Liver (tissue), 9 donors: ENCODE results near the gene SPAG8. TPM values are rescaled to one million over a fixed set of nuclear protein-coding genes. Genes with fewer than 3 reads are reported as not detected.

Experiments used
- DNase-seq: peaks from one replicate; pipeline ENCODE4 v3.0.0-alpha.2; 2017; ENCODE audit warnings: low spot score
- H3K27ac ChIP-seq, 2 donors: one replicate each; pipeline ENCODE4 v1.7.0; 2013; ENCODE audit warnings: inconsistent platforms in 2 of 2, low read length in 2 of 2, control low read depth in 1 of 2, low read depth in 1 of 2, mild to moderate bottlenecking in 1 of 2
- H3K27me3 ChIP-seq, 4 donors: one replicate each; pipeline versions ENCODE4 v1.6.1 to v1.7.0; 2013; ENCODE audit warnings: low read length in 3 of 4, inconsistent platforms in 1 of 4, mild to moderate bottlenecking in 1 of 4, moderate library complexity in 1 of 4; ENCODE audit not compliant: control insufficient read depth in 4 of 4, insufficient read depth in 4 of 4
- H3K36me3 ChIP-seq, 4 donors: one replicate each; pipeline versions ENCODE4 v1.6.1 to v1.7.0; 2013; ENCODE audit warnings: low read length in 3 of 4, mild to moderate bottlenecking in 3 of 4, low read depth in 1 of 4, moderate library complexity in 1 of 4; ENCODE audit not compliant: control insufficient read depth in 4 of 4, insufficient read depth in 3 of 4
- H3K4me1 ChIP-seq, 4 donors: one replicate each; pipeline versions ENCODE4 v1.6.1 to v1.7.0; 2013; ENCODE audit warnings: low read length in 3 of 4, mild to moderate bottlenecking in 3 of 4, moderate library complexity in 1 of 4; ENCODE audit not compliant: control insufficient read depth in 4 of 4, insufficient read depth in 4 of 4
- H3K4me3 ChIP-seq, 3 donors: one replicate each; pipeline versions ENCODE4 v1.6.1 to v1.7.0; 2013; ENCODE audit warnings: low read length in 3 of 3, control low read depth in 1 of 3, low read depth in 1 of 3, mild to moderate bottlenecking in 1 of 3
- H3K9ac ChIP-seq, 2 donors: one replicate each; pipeline ENCODE4 v1.7.0; 2013; ENCODE audit warnings: low read length in 2 of 2, mild to moderate bottlenecking in 2 of 2, moderate library complexity in 2 of 2, control low read depth in 1 of 2, low read depth in 1 of 2
- H3K9me3 ChIP-seq, 4 donors: one replicate each; pipeline versions ENCODE4 v1.6.1 to v1.7.0; 2013; ENCODE audit warnings: low read length in 3 of 4; ENCODE audit not compliant: control insufficient read depth in 4 of 4
- ATF3 ChIP-seq: IDR thresholded peaks from 2 replicates; pipeline ENCODE4 v1.6.1; 2016; ENCODE audit warnings: antibody characterized with exemption
- CTCF ChIP-seq: fragments of 150-350 bp; IDR thresholded peaks from 2 replicates; pipeline ENCODE4 v1.5.1; 2017; ENCODE audit warnings: improper control_type of control experiment, low read depth, low read length; ENCODE audit not compliant: missing input control
- EGR1 ChIP-seq, 2 donors: IDR thresholded peaks; 2 replicates each; pipeline ENCODE4 v1.6.1; 2016 to 2018; ENCODE audit warnings: antibody characterized with exemption in 2 of 2, low read depth in 2 of 2
- FOXA1 ChIP-seq: IDR thresholded peaks from 2 replicates; pipeline ENCODE4 v1.6.1; 2016; ENCODE audit warnings: antibody characterized with exemption
- FOXA2 ChIP-seq: IDR thresholded peaks from 2 replicates; pipeline ENCODE4 v1.6.1; 2016; ENCODE audit warnings: antibody characterized with exemption
- GABPA ChIP-seq, 2 donors: IDR thresholded peaks in 1 of 2; conservative IDR thresholded peaks in 1 of 2; 2 replicates each; pipeline ENCODE4 v1.6.1; 2016; ENCODE audit warnings: antibody characterized with exemption in 2 of 2, mild to moderate bottlenecking in 1 of 2, moderate library complexity in 1 of 2
- HNF4A ChIP-seq, 2 donors: conservative IDR thresholded peaks; 2 replicates each; pipeline ENCODE4 v1.6.1; 2016; ENCODE audit warnings: antibody characterized with exemption in 2 of 2, mild to moderate bottlenecking in 2 of 2
- HNF4G ChIP-seq: IDR thresholded peaks from 2 replicates; pipeline ENCODE4 v1.6.1; 2016; ENCODE audit warnings: antibody characterized with exemption
- JUND ChIP-seq, 2 donors: IDR thresholded peaks; 2 replicates each; pipeline ENCODE4 v1.6.1; 2016; ENCODE audit warnings: antibody characterized with exemption in 2 of 2
- MAX ChIP-seq: IDR thresholded peaks from 2 replicates; pipeline ENCODE4 v1.6.1; 2016; ENCODE audit warnings: antibody characterized with exemption
- NR2F2 ChIP-seq: IDR thresholded peaks from 2 replicates; pipeline ENCODE4 v1.6.1; 2016; ENCODE audit warnings: antibody characterized with exemption
- RAD21 ChIP-seq, 2 donors: IDR thresholded peaks; 2 replicates each; pipeline ENCODE4 v1.6.1; 2016; ENCODE audit warnings: antibody characterized with exemption in 2 of 2, mild to moderate bottlenecking in 2 of 2
- RXRA ChIP-seq, 2 donors: IDR thresholded peaks; 2 replicates each; pipeline ENCODE4 v1.6.1; 2017 to 2018; ENCODE audit warnings: antibody characterized with exemption in 2 of 2, mild to moderate bottlenecking in 1 of 2
- SP1 ChIP-seq: IDR thresholded peaks from 2 replicates; pipeline ENCODE4 v1.6.1; 2018; ENCODE audit warnings: antibody characterized with exemption, mild to moderate bottlenecking
- TAF1 ChIP-seq: conservative IDR thresholded peaks from 2 replicates; pipeline ENCODE4 v1.6.1; 2016; ENCODE audit warnings: antibody characterized with exemption, mild to moderate bottlenecking
- YY1 ChIP-seq: IDR thresholded peaks from 2 replicates; pipeline ENCODE4 v1.6.1; 2016; ENCODE audit warnings: antibody characterized with exemption, mild to moderate bottlenecking
- ZBTB33 ChIP-seq: IDR thresholded peaks from 2 replicates; pipeline ENCODE4 v1.6.1; 2016; ENCODE audit warnings: antibody characterized with exemption
- WGBS: extraction: QIAGEN DNeasy Blood & Tissue Kit; methylation state at CpG from one replicate; pipeline ENCODE4 v1.1.7; 2013; 5-methylcytosine and 5-hydroxymethylcytosine counted together
- polyA plus RNA-seq, 2 donors: library from polyadenylated mRNA; stranded (reverse) in 1 of 2; unstranded in 1 of 2; fragments of 200-250 nt in 1 of 2; fragments of >200 nt in 1 of 2; fragmentation: Nextera tagmentation in 1 of 2; extraction: Ambion mirVana in 1 of 2; gene quantifications; one replicate each; pipeline versions ENCODE4 v1.2.1 to v1.2.3, GENCODE V29; 2013 to 2015
- total RNA-seq, 2 donors: library from RNA; depleted of rRNA; stranded (reverse); fragments of >200 nt; gene quantifications; one replicate each; pipeline ENCODE4 v1.2.3, GENCODE V29; 2014
- TF ChIP-seq, protein P1 (sequence below): IDR thresholded peaks from 2 replicates; pipeline ENCODE4 v1.6.1; 2016; ENCODE audit warnings: antibody characterized with exemption, mild to moderate bottlenecking
- donor health status: healthy.
- donor health status: healthy.
- donor health status: healthy.
- donor health status: healthy.
- donor health status: healthy.

The SPAG8 gene
- total and polyA plus RNA-seq, 4 donors = 0.14 to 0.56 (median 0.19) TPM

- TF ChIP-seq FOXA1 = no peak
Measured at GRCh38 chr9:35842795-35843194, 30.7 kb upstream of the SPAG8 start (continued).

- Histone ChIP-seq H3K27ac (no peak overlapping the region), H3K27me3 (no peaks in the 10 kb centered on the region), H3K9me3 (no peaks in the 10 kb centered on the region), H3K4me1 (peaks cover 0 to 5% (median 1%) of the 10 kb centered on the region in 4 donors), H3K4me3 (no peak overlapping the region), H3K36me3 (peaks cover 0 to 5% (median 0%) of the 10 kb centered on the region in 4 donors), H3K9ac (no peak overlapping the region)
- no peak for TF ChIP-seq MAX
- no peak for TF ChIP-seq NR2F2
- no peak for TF ChIP-seq SP1
- TF ChIP-seq FOXA2 = no peak
- no peak for TF ChIP-seq CTCF
- TF ChIP-seq RXRA (IDR thresholded peaks at IDR 0.05) = no peak
- TF ChIP-seq, protein P1, sequence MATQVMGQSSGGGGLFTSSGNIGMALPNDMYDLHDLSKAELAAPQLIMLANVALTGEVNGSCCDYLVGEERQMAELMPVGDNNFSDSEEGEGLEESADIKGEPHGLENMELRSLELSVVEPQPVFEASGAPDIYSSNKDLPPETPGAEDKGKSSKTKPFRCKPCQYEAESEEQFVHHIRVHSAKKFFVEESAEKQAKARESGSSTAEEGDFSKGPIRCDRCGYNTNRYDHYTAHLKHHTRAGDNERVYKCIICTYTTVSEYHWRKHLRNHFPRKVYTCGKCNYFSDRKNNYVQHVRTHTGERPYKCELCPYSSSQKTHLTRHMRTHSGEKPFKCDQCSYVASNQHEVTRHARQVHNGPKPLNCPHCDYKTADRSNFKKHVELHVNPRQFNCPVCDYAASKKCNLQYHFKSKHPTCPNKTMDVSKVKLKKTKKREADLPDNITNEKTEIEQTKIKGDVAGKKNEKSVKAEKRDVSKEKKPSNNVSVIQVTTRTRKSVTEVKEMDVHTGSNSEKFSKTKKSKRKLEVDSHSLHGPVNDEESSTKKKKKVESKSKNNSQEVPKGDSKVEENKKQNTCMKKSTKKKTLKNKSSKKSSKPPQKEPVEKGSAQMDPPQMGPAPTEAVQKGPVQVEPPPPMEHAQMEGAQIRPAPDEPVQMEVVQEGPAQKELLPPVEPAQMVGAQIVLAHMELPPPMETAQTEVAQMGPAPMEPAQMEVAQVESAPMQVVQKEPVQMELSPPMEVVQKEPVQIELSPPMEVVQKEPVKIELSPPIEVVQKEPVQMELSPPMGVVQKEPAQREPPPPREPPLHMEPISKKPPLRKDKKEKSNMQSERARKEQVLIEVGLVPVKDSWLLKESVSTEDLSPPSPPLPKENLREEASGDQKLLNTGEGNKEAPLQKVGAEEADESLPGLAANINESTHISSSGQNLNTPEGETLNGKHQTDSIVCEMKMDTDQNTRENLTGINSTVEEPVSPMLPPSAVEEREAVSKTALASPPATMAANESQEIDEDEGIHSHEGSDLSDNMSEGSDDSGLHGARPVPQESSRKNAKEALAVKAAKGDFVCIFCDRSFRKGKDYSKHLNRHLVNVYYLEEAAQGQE = no peak
- no peak for TF ChIP-seq RAD21 (IDR thresholded peaks at IDR 0.05)
- TF ChIP-seq EGR1 (IDR thresholded peaks at IDR 0.05; ENCODE audit: low read depth in 2 of 2) = no peak
- no peak for TF ChIP-seq HNF4G
- TF ChIP-seq ZBTB33 = no peak
- TF ChIP-seq HNF4A (conservative IDR thresholded peaks at IDR 0.05) = no peak
- TF ChIP-seq JUND (IDR thresholded peaks at IDR 0.05) = no peak
- TF ChIP-seq FOXA1 = no peak
- TF ChIP-seq TAF1 = no peak
- TF ChIP-seq YY1 = no peak
- TF ChIP-seq GABPA (IDR thresholded peaks at IDR 0.05 in 1 of 2, conservative IDR thresholded peaks at IDR 0.05 in 1 of 2) = no peak
- TF ChIP-seq ATF3 = no peak
- WGBS = 97% methylated on average over 17 of the region's 17 CpGs
- no peak for DNase-seq
Measured at GRCh38 chr9:35842020-35842745, 30.1 kb upstream of the SPAG8 start.
